Measurements from ENCODE around the gene AGTRAP. TPM values are rescaled to one million over a fixed set of nuclear protein-coding genes. Genes with fewer than 3 reads are reported as not detected.

AGTRAP gene
- total and polyA plus RNA-seq, 10 donors: 40.8 to 120 (median 56.4) TPM

GRCh38 chr1:11769274-11769673 is 33.3 kb downstream of the AGTRAP start:
- H3K4me1 ChIP-seq: peaks cover 0 to 7% (median 0%) of the 10 kb centered on the region in 6 donors
- H3K9me3 ChIP-seq: no peaks in the 10 kb centered on the region
- H3K4me3 ChIP-seq: no peak overlapping the region
- TF ChIP-seq POLR2AphosphoS5 (IDR thresholded peaks at IDR 0.05): no peak
- TF ChIP-seq, protein P1, sequence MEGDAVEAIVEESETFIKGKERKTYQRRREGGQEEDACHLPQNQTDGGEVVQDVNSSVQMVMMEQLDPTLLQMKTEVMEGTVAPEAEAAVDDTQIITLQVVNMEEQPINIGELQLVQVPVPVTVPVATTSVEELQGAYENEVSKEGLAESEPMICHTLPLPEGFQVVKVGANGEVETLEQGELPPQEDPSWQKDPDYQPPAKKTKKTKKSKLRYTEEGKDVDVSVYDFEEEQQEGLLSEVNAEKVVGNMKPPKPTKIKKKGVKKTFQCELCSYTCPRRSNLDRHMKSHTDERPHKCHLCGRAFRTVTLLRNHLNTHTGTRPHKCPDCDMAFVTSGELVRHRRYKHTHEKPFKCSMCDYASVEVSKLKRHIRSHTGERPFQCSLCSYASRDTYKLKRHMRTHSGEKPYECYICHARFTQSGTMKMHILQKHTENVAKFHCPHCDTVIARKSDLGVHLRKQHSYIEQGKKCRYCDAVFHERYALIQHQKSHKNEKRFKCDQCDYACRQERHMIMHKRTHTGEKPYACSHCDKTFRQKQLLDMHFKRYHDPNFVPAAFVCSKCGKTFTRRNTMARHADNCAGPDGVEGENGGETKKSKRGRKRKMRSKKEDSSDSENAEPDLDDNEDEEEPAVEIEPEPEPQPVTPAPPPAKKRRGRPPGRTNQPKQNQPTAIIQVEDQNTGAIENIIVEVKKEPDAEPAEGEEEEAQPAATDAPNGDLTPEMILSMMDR (IDR thresholded peaks at IDR 0.05 in 8 of 11, conservative IDR thresholded peaks at IDR 0.05 in 3 of 11): no peak
- no peak for TF ChIP-seq POLR2A (IDR thresholded peaks at IDR 0.05)
- no peak overlapping the region for H3K27ac ChIP-seq
- no peak for DNase-seq
- H3K27me3 ChIP-seq (replicated peaks in 1 of 7): peaks cover 0 to 7% (median 0%) of the 10 kb centered on the region in 7 donors
- intact Hi-C loops (cut with DNase I; ENCODE audit: low total_unique reads): no loop called here
- WGBS, 5 donors: 83 to 91% (median 84%) methylated on average over 4 of the region's 4 CpGs
- no peaks in the 10 kb centered on the region for H3K36me3 ChIP-seq

- peaks cover 0 to 7% (median 0%) of the 10 kb centered on the region in 6 donors for H3K4me1 ChIP-seq
- H3K9me3 ChIP-seq: no peaks in the 10 kb centered on the region
- intact Hi-C loops (cut with DNase I; ENCODE audit: low total_unique reads): no loop called here
- H3K36me3 ChIP-seq: no peaks in the 10 kb centered on the region
- H3K27me3 ChIP-seq (replicated peaks in 1 of 7): peaks cover 0 to 7% (median 0%) of the 10 kb centered on the region in 7 donors
- H3K4me3 ChIP-seq: no peak overlapping the region
- TF ChIP-seq POLR2A (IDR thresholded peaks at IDR 0.05) (no peak), POLR2AphosphoS5 (IDR thresholded peaks at IDR 0.05) (no peak)
- TF ChIP-seq, protein P1 (IDR thresholded peaks at IDR 0.05 in 8 of 11, conservative IDR thresholded peaks at IDR 0.05 in 3 of 11): no peak
- H3K27ac ChIP-seq: no peak overlapping the region
- no peak for DNase-seq
Measured at GRCh38 chr1:11770011-11770410, 34.1 kb downstream of the AGTRAP start.

DNA sequence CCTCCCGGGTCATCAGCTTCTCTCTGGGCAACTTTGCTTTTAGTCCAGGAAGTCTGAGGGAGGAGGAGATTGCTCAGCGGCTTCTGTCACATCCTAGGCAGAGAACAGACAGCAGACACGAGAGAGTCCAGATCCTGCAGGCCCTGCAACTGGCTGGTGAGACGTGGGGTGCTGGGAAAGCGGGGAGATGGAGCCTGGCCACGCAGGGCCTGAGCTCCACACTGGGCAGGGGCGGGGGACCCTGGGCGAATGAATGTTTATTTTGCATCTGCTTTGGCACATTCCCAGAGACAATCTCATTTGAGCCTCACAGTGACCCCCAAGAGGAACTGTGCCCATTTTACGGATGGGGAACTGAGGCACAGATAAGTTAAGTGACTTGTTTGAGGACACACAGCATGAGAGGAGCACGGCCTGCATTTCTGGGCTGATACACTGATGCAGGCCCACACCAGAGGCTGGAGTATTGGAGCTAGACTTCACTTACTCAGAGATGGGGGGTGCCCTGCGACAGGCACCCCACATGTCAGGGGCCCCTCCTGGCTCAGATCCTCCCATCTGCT is 35.6 kb downstream of the AGTRAP start:
- Histone ChIP-seq H3K36me3 (no peaks in the 10 kb centered on the region), H3K4me1 (peaks cover 0 to 7% (median 0%) of the 10 kb centered on the region in 6 donors), H3K27ac (no peak overlapping the region), H3K4me3 (no peak overlapping the region), H3K27me3 (replicated peaks in 1 of 7) (peaks cover 0 to 1% (median 0%) of the 10 kb centered on the region in 7 donors), H3K9me3 (no peaks in the 10 kb centered on the region)
- TF ChIP-seq POLR2AphosphoS5 (IDR thresholded peaks at IDR 0.05) (no peak), POLR2A (IDR thresholded peaks at IDR 0.05) (no peak)
- TF ChIP-seq, protein P1 (IDR thresholded peaks at IDR 0.05 in 8 of 11, conservative IDR thresholded peaks at IDR 0.05 in 3 of 11): no peak
- intact Hi-C loops (cut with DNase I; ENCODE audit: low total_unique reads): no loop called here
- DNase-seq: no peak
- WGBS, 5 donors: 69 to 88% (median 76%) methylated on average over 10 to 11 of the region's 11 CpGs

DNA sequence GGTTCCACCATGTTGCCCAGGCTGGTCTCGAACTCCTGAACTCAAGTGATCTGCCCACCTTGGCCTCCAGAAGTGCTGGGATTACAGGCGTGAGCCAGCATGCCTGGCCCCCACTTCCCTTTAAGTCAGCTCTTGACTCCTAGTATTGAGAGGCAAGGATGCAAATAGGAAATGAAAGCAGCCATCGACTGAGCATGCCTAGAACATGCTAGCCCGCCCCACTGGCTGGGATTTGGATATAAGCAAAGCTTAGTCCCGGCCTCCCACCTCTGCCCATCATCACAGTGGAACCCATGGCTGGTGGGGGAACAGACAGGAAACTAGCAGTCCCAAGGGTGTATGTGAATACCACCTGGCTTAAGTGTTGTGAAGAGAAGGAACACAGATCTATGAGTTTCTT is 36.5 kb downstream of the AGTRAP start:
- TF ChIP-seq, protein P1 (IDR thresholded peaks at IDR 0.05 in 8 of 11, conservative IDR thresholded peaks at IDR 0.05 in 3 of 11): no peak
- TF ChIP-seq POLR2A (IDR thresholded peaks at IDR 0.05) (no peak), POLR2AphosphoS5 (IDR thresholded peaks at IDR 0.05) (no peak)
- Histone ChIP-seq H3K4me1 (peaks cover 0 to 7% (median 0%) of the 10 kb centered on the region in 6 donors), H3K36me3 (no peaks in the 10 kb centered on the region), H3K4me3 (no peak overlapping the region), H3K27me3 (replicated peaks in 1 of 7) (no peaks in the 10 kb centered on the region), H3K9me3 (no peaks in the 10 kb centered on the region), H3K27ac (no peak overlapping the region)
- 42 to 68% (median 51%) methylated on average over 5 of the region's 5 CpGs for WGBS, 5 donors
- intact Hi-C loops (cut with DNase I; ENCODE audit: low total_unique reads): no loop called here
- DNase-seq: no peak
